Pons (tissue), 1 donor: Measurements from ENCODE around the gene SH3BP4.
"Not testable (repeated sequence)": the region's sequence is repeated elsewhere in the genome, so short reads cannot be mapped to it uniquely, and the experiment has no call there.

Experiments
- DNase-seq: peaks from one replicate; pipeline ENCODE4 v3.0.0-alpha.2; 2016; ENCODE audit warnings: low spot score

SH3BP4 gene

GRCh38 chr2:235056768-235057167 lies 105.0 kb downstream of the SH3BP4 start:
- no peak for DNase-seq

DNA sequence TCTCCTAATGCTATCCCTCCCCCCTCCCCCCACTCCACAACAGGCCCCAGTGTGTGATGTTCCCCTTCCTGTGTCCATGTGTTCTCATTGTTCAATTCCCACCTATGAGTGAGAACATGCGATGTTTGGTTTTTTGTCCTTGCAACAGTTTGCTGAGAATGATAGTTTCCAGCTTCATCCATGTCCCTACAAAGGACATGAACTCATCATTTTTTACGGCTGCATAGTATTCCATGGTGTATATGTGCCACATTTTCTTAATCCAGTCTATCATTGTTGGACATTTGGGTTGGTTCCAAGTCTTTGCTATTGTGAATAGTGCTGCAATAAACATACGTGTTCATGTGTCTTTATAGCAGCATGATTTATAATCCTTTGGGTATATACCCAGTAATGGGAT lies 105.8 kb downstream of the SH3BP4 start:
- DNase-seq: not testable (repeated sequence)

DNA sequence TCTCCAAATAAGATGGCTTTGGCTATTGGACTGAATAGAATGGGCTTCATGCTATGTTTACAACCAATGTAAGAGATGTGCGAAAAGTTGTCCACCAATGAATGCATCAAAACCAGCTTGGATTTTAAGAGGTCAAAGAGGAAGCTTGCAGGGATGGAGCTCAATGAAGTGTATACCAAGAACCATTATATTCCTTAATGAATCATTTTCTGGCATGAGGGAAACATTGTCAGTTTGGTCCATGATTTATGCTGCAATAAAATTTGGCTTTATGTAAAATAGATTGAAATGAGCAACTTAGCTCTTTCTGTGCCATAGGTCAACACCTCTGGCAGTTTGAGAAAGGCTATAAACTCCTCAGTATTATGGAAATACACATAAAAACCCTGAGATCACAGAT lies 107.3 kb downstream of the SH3BP4 start:
- no peak for DNase-seq

- no peak for DNase-seq
Observed at GRCh38 chr2:235061656-235062055, 109.8 kb downstream of the SH3BP4 start.

DNA sequence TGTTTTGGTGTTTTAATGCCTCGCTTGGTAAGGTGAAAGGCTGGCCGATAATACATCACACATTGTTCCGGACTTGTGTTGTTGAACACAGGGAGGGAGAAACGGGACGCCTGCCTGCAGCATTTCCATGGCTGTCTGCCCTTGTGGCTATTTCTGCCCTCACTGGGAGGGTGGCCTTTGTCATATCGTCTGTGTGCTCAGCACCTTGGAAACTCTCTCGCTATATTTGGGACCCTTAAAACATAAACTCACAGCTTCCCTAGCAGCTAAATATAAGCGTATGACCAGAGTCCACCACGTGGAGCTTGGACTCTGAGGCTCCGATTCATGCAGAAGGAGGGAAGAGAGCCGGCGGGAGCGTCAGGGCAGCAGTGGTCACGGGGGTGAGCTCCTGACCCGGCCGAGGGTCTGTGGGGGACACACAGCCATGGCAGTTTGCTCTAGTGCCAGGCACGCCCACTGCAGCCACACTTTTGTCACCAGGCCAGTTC lies 111.7 kb downstream of the SH3BP4 start:
- DNase-seq: no peak

GRCh38 chr2:235064976-235065375 lies 113.2 kb downstream of the SH3BP4 start:
- DNase-seq: no peak

DNA sequence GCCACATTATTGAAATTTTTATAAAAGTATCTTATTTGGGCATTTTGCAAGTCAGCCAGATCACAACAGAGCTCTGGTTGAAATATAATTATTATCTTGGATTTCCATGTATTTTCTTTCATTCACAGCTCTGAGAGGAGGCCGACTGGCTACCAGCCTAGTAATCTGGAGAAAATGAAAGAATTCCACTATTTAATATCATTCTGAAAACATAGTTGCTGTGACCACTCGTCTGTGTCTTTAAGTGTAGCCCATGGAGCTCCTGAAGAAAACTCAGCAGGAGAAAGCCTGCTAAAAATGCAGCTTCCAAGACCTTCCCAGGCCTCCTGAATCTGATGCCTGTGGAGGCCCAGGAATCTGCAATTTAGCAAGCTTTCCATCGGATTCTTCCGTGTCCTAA lies 114.7 kb downstream of the SH3BP4 start:
- DNase-seq: no peak

- DNase-seq: no peak
Observed at GRCh38 chr2:235066895-235067294, 115.1 kb downstream of the SH3BP4 start.

DNA sequence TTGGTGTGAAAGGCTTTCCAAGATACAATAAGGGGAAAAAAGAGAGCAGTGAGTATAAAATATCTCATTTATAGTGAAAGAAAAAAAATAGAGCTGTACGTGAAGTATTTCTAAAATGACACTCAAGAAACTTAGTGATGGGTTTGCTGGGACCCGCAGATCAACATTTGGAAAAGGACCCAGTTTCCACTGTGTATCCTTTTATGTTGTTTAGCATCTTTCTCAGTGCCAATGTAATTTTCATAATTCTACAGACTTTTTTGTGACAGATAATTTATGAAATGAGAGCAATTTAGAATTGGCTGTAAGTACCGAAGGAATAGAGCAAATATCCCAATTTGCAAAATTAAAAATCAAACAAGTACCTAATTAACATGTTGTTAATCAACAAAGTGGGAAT lies 116.9 kb downstream of the SH3BP4 start:
- DNase-seq: no peak

DNA sequence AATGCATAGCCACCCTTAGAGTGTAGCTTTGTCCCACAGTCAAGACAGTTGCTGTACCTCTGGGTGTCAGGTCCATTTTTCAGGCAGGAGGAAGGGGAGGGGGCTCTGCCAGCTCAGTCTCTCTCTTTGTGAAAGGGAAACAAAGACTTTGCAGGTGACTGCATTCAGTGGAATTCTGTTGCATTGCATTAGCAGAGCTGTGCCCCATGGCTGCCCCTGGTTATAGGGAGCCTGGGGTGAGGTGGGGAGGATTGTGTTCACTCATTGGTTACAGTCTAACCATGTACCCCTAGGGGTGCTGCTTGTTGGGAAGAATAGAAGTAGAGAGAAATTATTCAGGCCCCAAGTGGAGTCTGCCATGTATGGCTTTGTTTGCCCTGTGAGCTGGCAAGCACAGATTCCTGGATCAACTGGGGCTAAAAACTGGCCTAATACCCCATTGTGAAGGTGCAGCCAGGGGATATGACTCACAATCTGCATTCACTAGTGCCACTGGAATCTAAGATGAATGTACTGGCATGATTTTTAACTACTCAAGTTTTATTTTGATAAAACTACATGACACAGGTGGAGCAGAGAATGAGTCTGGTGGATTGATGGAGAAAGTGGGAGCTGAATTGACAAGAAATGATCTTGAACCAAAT lies 118.4 kb downstream of the SH3BP4 start:
- DNase-seq: no peak

- DNase-seq: no peak
Observed at GRCh38 chr2:235073868-235074413, 122.1 kb downstream of the SH3BP4 start.

DNA sequence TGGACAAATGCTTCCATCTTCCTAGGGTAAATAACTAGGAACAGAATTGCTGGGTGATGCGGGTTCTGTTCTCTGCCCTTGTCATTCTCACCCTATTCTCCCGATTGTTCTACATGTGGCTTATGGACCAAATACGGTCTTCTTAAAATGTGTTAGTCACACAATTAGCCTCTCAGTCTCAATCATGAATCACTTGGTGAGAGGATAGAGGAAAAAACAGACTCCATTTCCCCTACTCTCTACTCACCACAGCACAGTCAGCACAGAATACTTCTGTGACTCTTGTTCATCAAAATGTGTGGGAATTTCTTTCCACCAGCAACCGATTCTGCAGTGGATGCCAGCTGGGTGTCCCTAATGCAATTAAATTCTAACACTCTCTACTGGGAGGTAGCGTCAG lies 125.2 kb downstream of the SH3BP4 start:
- no peak for DNase-seq

DNA sequence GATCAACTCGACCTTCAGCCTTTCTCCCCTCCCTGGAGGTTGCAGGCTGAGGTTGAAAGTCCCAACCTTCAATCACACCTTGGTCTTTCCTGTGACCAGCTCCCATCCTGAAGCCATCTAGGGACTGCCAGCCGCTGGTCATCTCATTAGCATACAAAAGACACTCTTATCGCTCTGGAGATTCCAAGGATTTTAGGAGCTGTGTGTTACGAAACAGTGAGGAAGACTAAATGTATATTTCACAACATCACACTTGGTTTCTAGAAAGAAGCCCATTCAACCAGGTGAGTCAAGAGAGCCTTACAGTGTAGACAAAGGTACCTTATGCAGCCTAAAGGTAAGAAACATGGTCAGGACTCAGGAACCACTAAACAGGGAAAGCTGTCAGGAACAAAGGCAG lies 126.4 kb downstream of the SH3BP4 start:
- DNase-seq: no peak

DNA sequence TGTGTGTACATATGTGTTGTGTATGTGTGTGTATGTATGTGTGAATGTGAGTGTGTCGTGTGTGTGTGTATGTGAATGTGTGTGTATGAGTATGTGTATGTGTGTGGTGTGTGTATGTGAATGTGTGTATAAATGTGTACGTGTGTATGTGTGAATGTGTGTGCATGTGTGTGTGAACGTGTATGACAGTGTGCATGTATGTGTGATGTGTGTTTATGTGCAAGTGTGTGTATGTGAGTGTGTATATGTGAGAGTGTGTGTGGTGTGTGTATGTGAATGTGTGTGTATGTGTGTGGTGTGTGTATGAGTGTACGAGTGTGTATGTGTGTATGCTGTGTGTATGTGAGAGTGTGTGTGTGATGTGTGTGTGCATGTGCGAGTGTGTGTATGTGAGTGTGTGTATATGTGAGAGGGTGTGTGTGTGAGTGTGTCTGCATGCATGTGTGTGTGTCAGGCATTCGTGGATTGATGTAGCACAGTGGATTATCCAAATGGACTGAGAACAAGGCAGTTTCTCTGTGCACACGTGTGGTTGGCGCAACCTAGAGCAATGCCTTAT lies 127.2 kb downstream of the SH3BP4 start:
- DNase-seq: no peak

DNA sequence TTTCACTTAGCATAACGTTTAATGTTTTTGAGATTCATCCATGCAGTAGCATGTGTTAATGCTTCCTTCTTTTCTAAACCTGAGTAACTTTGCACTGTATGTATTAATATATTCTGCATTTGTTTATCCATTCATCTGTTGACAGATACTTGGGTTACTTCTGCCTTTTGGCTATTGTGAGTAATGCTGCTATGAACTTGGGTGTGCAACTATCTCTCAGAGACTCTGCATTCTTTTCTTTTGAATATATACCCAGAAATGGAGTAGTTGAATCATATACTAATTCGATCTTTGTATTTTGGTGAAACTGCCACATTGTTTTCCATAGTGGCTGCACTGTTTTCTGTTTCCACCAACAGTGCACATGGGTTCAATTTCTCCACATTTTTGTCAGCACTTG lies 128.3 kb downstream of the SH3BP4 start:
- DNase-seq: no peak

- DNase-seq: no peak
Observed at GRCh38 chr2:235082578-235083338, 130.9 kb downstream of the SH3BP4 start.

DNA sequence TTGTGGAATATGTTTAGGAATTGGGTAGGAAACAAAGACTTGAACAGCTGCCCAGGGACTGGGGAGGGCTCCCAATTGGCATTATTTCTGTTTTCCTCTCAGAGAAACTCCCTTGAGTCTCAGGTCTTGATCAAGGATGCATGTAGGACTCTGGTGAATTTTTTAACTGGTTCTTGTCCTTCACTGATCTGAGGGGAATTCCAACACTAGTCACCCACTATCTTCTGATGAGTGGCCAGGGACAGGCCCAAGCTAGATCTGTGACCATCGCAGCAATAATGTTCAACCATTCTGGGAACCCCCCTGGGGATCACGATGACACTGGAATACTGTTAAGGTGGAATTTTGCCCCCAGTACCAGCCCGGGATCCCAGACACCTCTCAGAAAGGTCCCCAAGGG lies 132.0 kb downstream of the SH3BP4 start:
- DNase-seq: no peak

DNA sequence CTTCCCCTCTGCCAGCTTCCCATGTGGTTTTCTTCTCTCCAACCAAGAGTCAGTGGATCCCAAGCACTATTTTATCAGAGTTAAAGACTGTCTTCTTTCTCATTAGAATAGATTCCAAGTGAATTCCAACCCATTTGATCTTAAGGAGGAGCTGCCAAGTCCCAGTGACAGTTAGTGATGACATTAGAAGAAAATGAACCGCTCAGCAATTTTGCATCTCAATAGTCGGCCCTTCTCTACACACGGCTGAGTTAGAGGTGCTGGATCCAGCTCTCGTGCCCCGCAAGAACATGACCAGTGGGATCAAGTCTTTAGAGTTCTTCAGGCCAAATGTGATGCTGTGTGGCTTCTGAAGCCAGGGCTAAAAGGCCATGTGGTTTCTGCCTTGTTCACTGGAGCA lies 132.6 kb downstream of the SH3BP4 start:
- no peak for DNase-seq

- no peak for DNase-seq
Observed at GRCh38 chr2:235085476-235085875, 133.7 kb downstream of the SH3BP4 start.

- no peak for DNase-seq
Observed at GRCh38 chr2:235086481-235087184, 134.8 kb downstream of the SH3BP4 start.

DNA sequence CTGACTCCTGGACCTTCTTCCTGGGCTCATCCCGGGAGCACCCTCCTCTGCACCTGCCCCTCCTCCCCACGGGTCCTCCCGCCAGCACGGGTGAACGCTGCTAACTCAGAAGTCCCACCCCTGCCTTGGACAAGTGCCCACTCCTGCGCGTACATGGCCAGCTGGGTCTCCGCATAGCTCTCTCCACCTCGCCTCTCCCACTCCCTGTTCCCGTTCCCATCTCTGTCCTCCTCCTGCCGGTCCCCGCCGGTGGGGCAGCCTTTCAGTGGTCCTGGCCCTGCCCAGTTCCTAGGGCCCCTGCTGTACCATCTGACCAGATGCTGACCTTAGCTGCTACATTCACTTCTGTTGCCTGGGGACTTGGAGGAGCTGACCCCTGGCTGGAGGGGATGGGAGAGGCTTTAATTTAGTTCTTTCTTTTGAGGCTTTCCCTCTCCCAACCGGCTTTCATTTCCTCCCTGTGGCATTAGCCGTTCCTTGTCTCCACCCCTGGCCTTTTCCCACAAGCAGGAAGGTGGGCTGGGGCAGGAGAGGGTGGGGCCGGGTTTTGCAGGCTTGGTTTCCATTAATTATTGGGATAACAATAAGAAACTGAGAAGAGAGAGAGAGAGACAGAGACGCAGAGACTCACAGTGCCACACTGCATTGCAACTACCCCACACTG lies 136.1 kb downstream of the SH3BP4 start:
- no peak for DNase-seq

- DNase-seq: no peak
Observed at GRCh38 chr2:235088496-235088921, 136.7 kb downstream of the SH3BP4 start.
